Fibroblast of the aortic adventitia (primary cell): Measurements from ENCODE around the gene CEP44. TPM values are rescaled to one million over a fixed set of nuclear protein-coding genes. Genes with fewer than 3 reads are reported as not detected.
A peak's percentile ranks its signal among the peaks of the same experiment; 100 is the strongest.

Experiments
- DNase-seq: peaks from one replicate; pipeline ENCODE4 v3.0.0-alpha.2; 2010; ENCODE audit warnings: low read depth
- H3K4me3 ChIP-seq: 2 replicates; pipeline ENCODE4 v1.5.1; 2011; ENCODE audit warnings: low read depth, mild to moderate bottlenecking, control low read depth, low read length, moderate library complexity
- CTCF ChIP-seq: IDR thresholded peaks from 2 replicates; pipeline ENCODE4 v1.5.1; 2011; ENCODE audit warnings: mild to moderate bottlenecking, low read length, control low read depth, inconsistent platforms; ENCODE audit not compliant: insufficient read depth
- total RNA-seq: library from RNA; depleted of rRNA; stranded (reverse); fragments of >200 nt; gene quantifications from 2 replicates; pipeline ENCODE4 v1.2.3, GENCODE V29; 2012; ENCODE audit warnings: low replicate concordance

CEP44 gene
- total RNA-seq, 1 donor: 22.7 TPM

- TF ChIP-seq CTCF: no peak
- peak; percentile 11 for DNase-seq
- no peak overlapping the region for H3K4me3 ChIP-seq
Measured at GRCh38 chr4:174340714-174341113, 57.0 kb downstream of the CEP44 start.

- no peak for DNase-seq
- TF ChIP-seq CTCF: no peak
Measured at GRCh38 chr4:174349156-174349555, 65.4 kb downstream of the CEP44 start.

GRCh38 chr4:174352061-174352819, 68.5 kb downstream of the CEP44 start:
- no peak for TF ChIP-seq CTCF
- H3K4me3 ChIP-seq: no peak overlapping the region
- DNase-seq: peak; percentile 32

More at GRCh38 chr4:174349156-174349555, 65.4 kb downstream of the CEP44 start:
- H3K4me3 ChIP-seq: no peak overlapping the region

GRCh38 chr4:174357321-174357720, 73.6 kb downstream of the CEP44 start:
- DNase-seq: no peak
- H3K4me3 ChIP-seq: no peak overlapping the region

GRCh38 chr4:174358410-174358809, 74.7 kb downstream of the CEP44 start:
- no peak overlapping the region for H3K4me3 ChIP-seq
- TF ChIP-seq CTCF: no peak
- no peak for DNase-seq

More at GRCh38 chr4:174357321-174357720, 73.6 kb downstream of the CEP44 start:
- no peak for TF ChIP-seq CTCF

GRCh38 chr4:174358829-174359228, 75.1 kb downstream of the CEP44 start:
- DNase-seq: peak; percentile 47
- no peak for TF ChIP-seq CTCF
- no peak overlapping the region for H3K4me3 ChIP-seq
